RWPE2 (cell line): ENCODE data around the gene MYCBPAP.

Experiments
- ATAC-seq: fragments of 200-7000 bp; cut with Tn5 transposase; 3 replicates; pipeline ENCODE4 v1.9.1; 2021; ENCODE audit warnings: low read depth
- DNase-seq: peaks from one replicate; pipeline ENCODE4 v3.0.0-alpha.2; 2020; ENCODE audit warnings: low spot score
- H3K27ac ChIP-seq: fragments of 450-650 bp; 2 replicates; pipeline ENCODE4 v1.5.1; 2017; ENCODE audit warnings: mild to moderate bottlenecking; ENCODE audit not compliant: poor library complexity, severe bottlenecking
- H3K27me3 ChIP-seq: fragments of 250-450 bp; sonication (Bioruptor Pico); 2 replicates; pipeline ENCODE4 v1.5.1; 2021; ENCODE audit warnings: mild to moderate bottlenecking, moderate library complexity; ENCODE audit not compliant: insufficient read depth, poor library complexity, severe bottlenecking
- H3K36me3 ChIP-seq: fragments of 250-450 bp; sonication (Bioruptor Pico); 2 replicates; pipeline ENCODE4 v1.5.1; 2020; ENCODE audit warnings: low read depth, mild to moderate bottlenecking, moderate library complexity
- H3K4me1 ChIP-seq: fragments of 250-450 bp; sonication (Bioruptor Pico); 2 replicates; pipeline ENCODE4 v1.5.1; 2021; ENCODE audit warnings: mild to moderate bottlenecking, moderate library complexity; ENCODE audit not compliant: insufficient read depth, poor library complexity, severe bottlenecking
- H3K4me3 ChIP-seq: fragments of 250-450 bp; sonication (Bioruptor Pico); 2 replicates; pipeline ENCODE4 v1.5.1; 2021; ENCODE audit warnings: mild to moderate bottlenecking, moderate library complexity; ENCODE audit not compliant: severe bottlenecking
- H3K9me3 ChIP-seq: fragments of 250-450 bp; sonication (Bioruptor Pico); 2 replicates; pipeline ENCODE4 v1.5.1; 2021; ENCODE audit warnings: mild to moderate bottlenecking, moderate library complexity; ENCODE audit not compliant: severe bottlenecking
- CTCF ChIP-seq: fragments of 450-650 bp; IDR thresholded peaks from one replicate; pipeline ENCODE4 v1.5.1; 2017; ENCODE audit warnings: mild to moderate bottlenecking, moderate library complexity; ENCODE audit not compliant: poor library complexity, severe bottlenecking

The MYCBPAP gene

DNA sequence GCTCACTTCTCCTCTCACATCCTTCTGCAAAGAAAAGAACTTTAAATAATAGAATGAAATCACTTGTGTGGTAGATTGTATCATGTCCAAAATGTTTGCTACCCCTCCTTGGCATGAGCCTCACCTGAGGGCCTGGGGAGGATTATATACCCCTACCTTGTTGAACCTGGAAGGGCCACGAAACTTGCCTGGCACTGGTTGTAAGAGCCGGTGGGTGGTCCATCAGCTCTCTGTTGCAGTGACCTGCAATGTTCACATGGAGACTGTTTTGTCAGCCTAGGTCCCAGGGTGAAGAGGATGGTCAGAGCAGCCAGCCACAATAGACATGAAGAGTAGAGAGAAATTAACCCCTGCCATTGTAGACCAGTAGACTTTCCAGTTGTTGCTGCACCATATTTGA lies 19.4 kb upstream of the MYCBPAP start:
- Histone ChIP-seq H3K9me3 (no peaks in the 10 kb centered on the region), H3K27me3 (no peaks in the 10 kb centered on the region), H3K4me3 (no peak overlapping the region), H3K4me1 (peaks cover 14% of the 10 kb centered on the region), H3K27ac (no peak overlapping the region), H3K36me3 (peaks cover 6% of the 10 kb centered on the region)
- TF ChIP-seq CTCF, result no peak
- DNase-seq, result no peak
- ATAC-seq, result no peak

GRCh38 chr17:50491505-50491904 lies 16.7 kb upstream of the MYCBPAP start:
- Histone ChIP-seq H3K27ac (no peak overlapping the region), H3K4me3 (no peak overlapping the region), H3K9me3 (no peaks in the 10 kb centered on the region), H3K27me3 (no peaks in the 10 kb centered on the region), H3K36me3 (no peaks in the 10 kb centered on the region), H3K4me1 (peaks cover 14% of the 10 kb centered on the region)
- no peak for TF ChIP-seq CTCF
- DNase-seq (no peak), ATAC-seq (no peak)

DNA sequence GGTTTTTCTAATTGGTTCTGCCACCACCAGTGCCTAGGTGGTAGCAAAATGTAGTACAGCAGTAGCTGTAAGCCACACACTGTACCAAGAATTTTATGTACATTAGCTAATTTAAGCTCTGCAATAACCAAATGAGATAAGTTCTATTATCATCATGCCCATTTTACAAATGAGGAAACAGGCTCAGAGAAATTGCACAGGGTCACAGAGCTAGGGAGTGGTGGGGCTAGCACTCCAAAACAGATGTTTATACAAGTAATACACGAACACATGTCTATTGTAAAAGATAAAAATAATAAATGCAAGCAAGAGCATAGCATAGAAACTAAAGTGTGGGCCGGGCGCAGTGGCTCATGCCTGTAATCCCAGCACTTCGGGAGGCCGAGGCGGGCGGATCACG lies 16.0 kb upstream of the MYCBPAP start:
- no peak for DNase-seq
- H3K36me3 ChIP-seq, result no peaks in the 10 kb centered on the region
- peaks cover 12% of the 10 kb centered on the region for H3K4me1 ChIP-seq
- no peak overlapping the region for H3K4me3 ChIP-seq
- H3K27me3 ChIP-seq, result no peaks in the 10 kb centered on the region
- no peaks in the 10 kb centered on the region for H3K9me3 ChIP-seq
- no peak for ATAC-seq
- no peak for TF ChIP-seq CTCF
- no peak overlapping the region for H3K27ac ChIP-seq

DNA sequence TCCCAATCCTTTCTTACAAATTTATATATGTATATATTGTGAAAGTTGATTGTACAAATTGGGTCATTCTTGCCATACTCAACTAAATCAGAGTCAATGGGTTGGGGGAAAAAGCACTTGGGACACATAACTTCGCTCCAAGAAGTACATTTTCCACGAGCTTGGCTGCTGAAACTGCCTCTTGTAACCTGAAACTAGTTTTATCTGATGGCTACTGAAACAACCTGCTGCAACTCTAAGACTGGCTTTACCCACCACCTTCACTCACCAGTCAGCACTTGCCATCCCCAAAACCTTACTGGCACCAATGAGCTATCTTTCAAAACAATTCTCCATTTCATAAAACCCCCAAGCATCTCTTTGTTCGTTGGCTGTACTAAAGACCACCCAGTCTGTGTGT lies 14.5 kb upstream of the MYCBPAP start:
- no peak for TF ChIP-seq CTCF
- Histone ChIP-seq H3K27ac (no peak overlapping the region), H3K4me1 (no peaks in the 10 kb centered on the region), H3K27me3 (no peaks in the 10 kb centered on the region), H3K36me3 (no peaks in the 10 kb centered on the region), H3K9me3 (no peaks in the 10 kb centered on the region), H3K4me3 (no peak overlapping the region)
- DNase-seq (no peak), ATAC-seq (no peak)

DNA sequence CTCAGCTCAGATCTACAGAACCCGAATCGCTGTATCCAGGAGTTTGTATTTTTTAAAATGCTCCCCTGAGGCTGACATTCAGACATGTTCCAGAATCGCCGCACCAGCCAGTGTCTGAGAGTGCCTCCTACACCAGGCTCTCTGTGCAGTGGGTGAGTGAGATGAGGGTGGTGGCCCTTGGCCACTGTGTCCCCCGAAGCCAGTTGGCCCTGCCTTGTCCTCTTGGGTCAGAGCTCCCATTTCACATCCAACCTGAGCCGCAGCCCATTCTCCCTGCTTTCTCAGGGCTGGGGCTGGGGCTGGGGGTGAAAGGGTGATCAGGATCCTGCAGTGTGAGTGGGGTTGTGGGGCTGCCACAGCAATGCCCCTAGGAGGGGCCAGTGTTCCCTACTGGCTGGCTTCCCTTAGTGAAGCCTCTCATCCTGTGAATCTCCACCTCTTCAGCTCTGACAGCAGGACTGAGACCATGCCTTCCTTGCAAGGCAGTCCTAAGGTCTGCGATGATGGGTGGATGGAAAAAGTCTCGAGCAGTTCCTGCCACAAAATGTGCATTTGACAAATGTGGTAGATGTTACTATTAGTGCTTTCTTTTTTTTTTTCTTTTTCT lies 12.9 kb upstream of the MYCBPAP start:
- ATAC-seq (no peak), DNase-seq (no peak)
- H3K9me3 ChIP-seq, result no peaks in the 10 kb centered on the region
- no peaks in the 10 kb centered on the region for H3K36me3 ChIP-seq
- H3K27me3 ChIP-seq, result no peaks in the 10 kb centered on the region
- H3K4me1 ChIP-seq, result no peaks in the 10 kb centered on the region
- no peak for TF ChIP-seq CTCF
- no peak overlapping the region for H3K4me3 ChIP-seq
- no peak overlapping the region for H3K27ac ChIP-seq
